MM.1S (cell line): ENCODE data around the gene ULBP3.
"Not testable (repeated sequence)": the region's sequence is repeated elsewhere in the genome, so short reads cannot be mapped to it uniquely, and the experiment has no call there.

Source experiments
- DNase-seq: peaks from one replicate; pipeline ENCODE4 v3.0.0-alpha.2; 2015
- H2AFZ ChIP-seq: fragments of 300-600 bp; sonication (generic); 2 replicates; pipeline ENCODE4 v1.6.0; 2016; ENCODE audit warnings: antibody characterized with exemption, low read length
- H3F3A ChIP-seq: fragments of 300-600 bp; sonication (generic); 2 replicates; pipeline ENCODE4 v1.6.1; 2016; ENCODE audit warnings: mild to moderate bottlenecking, antibody characterized with exemption, low read length, moderate library complexity, mixed read lengths; ENCODE audit not compliant: insufficient read depth
- H3K27ac ChIP-seq: fragments of 300-600 bp; sonication (generic); 2 replicates; pipeline ENCODE4 v1.5.1; 2016; ENCODE audit warnings: mild to moderate bottlenecking, low read length
- H3K27me3 ChIP-seq: fragments of 300-600 bp; sonication (generic); replicated peaks from 2 replicates; pipeline ENCODE4 v1.6.0; 2016; ENCODE audit warnings: low read length; ENCODE audit not compliant: insufficient read depth
- H3K36me3 ChIP-seq: fragments of 300-600 bp; sonication (generic); replicated peaks from 2 replicates; pipeline ENCODE4 v1.6.1; 2016; ENCODE audit warnings: mild to moderate bottlenecking, low read length, mixed read lengths; ENCODE audit not compliant: insufficient read depth
- H3K4me1 ChIP-seq: fragments of 300-600 bp; sonication (generic); 2 replicates; pipeline ENCODE4 v1.6.1; 2016; ENCODE audit warnings: low read length, mixed read lengths
- H3K4me2 ChIP-seq: fragments of 300-600 bp; sonication (generic); 2 replicates; pipeline ENCODE4 v1.6.0; 2016; ENCODE audit warnings: low read depth, low read length
- H3K4me3 ChIP-seq: fragments of 300-600 bp; sonication (generic); 2 replicates; pipeline ENCODE4 v1.5.1; 2016; ENCODE audit warnings: low read length, mixed read lengths
- H3K79me2 ChIP-seq: fragments of 300-600 bp; sonication (generic); 2 replicates; pipeline ENCODE4 v1.6.1; 2016; ENCODE audit warnings: mixed run types, low read length, mixed read lengths
- H3K9ac ChIP-seq: fragments of 300-600 bp; sonication (generic); 2 replicates; pipeline ENCODE4 v1.6.1; 2016; ENCODE audit warnings: low read length, mixed read lengths
- H3K9me2 ChIP-seq: fragments of 300-600 bp; sonication (generic); replicated peaks from 2 replicates; pipeline ENCODE4 v1.6.1; 2016; ENCODE audit warnings: mild to moderate bottlenecking, low read length, mixed read lengths; ENCODE audit not compliant: insufficient read depth
- H3K9me3 ChIP-seq: fragments of 300-600 bp; sonication (generic); replicated peaks from 2 replicates; pipeline ENCODE4 v1.6.1; 2016; ENCODE audit warnings: mild to moderate bottlenecking, low read length, mixed read lengths; ENCODE audit not compliant: insufficient read depth
- H4K20me1 ChIP-seq: fragments of 300-600 bp; sonication (generic); 2 replicates; pipeline ENCODE4 v1.6.1; 2016; ENCODE audit warnings: mild to moderate bottlenecking, low read length, moderate library complexity, mixed read lengths; ENCODE audit not compliant: insufficient read depth

The ULBP3 gene

DNA sequence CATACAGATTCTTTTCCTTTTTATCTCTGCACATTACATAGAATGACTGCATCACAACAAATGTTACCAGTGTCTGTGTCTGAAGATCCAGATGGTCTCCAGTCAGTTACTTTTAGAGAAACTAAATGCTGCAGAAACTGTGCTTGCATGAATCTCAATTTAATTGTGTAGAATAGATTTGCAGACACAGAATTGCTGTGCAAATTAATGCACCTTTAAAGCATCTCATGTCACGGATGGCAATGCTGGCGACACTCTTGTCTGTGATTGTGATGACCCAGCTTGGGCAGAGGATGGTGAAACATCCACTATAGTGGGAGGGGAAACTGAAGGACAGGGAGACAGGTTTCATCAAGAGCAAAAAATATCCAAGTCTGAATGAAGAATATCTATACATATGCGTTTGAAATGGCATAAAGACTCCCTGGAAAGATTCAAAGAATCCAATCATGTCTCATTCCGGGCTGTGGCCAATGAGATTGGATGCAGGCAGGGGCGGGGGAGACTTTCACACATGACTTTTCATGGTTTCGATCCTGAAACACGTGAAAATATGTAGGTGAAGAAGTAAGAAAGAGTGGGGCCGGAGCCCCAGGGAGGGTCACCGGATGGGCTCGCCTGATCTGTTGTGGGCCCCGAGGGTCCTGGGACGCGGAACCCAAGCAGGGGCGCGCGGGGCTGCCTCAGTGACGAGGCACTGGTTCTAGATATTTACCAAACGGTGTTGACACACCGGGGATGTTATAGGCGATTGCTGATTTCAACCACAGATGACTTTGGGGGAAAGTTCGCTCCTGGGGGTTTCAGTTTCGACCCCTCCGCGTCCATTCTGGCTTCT, 54.9 kb downstream of the ULBP3 start:
- peaks cover 46% of the 10 kb centered on the region for H3K27me3 ChIP-seq
- H3F3A ChIP-seq, H2AFZ ChIP-seq, H3K4me2 ChIP-seq, H3K9me3 ChIP-seq, H4K20me1 ChIP-seq, H3K4me3 ChIP-seq, H3K4me1 ChIP-seq, H3K9ac ChIP-seq, H3K79me2 ChIP-seq, H3K9me2 ChIP-seq, H3K27ac ChIP-seq, H3K36me3 ChIP-seq, DNase-seq: not testable (repeated sequence)

- H3K9me3 ChIP-seq, H3K9ac ChIP-seq, H3F3A ChIP-seq, DNase-seq, H3K4me1 ChIP-seq, H4K20me1 ChIP-seq, H3K4me3 ChIP-seq, H2AFZ ChIP-seq, H3K9me2 ChIP-seq, H3K36me3 ChIP-seq, H3K79me2 ChIP-seq, H3K27ac ChIP-seq, H3K4me2 ChIP-seq: not testable (repeated sequence)
- H3K27me3 ChIP-seq = peaks cover 39% of the 10 kb centered on the region
These were observed 55.8 kb downstream of the ULBP3 start for GRCh38 chr6:150012846-150013784.
